ENCODE results near the gene TEX11.

- TF ChIP-seq CTCF (IDR thresholded peaks at IDR 0.05) (no peak), FOSL2 (IDR thresholded peaks at IDR 0.05; ENCODE audit: borderline replicate concordance, low read depth) (no peak), NRF1 (IDR thresholded peaks at IDR 0.05; ENCODE audit: low read depth, low read length) (no peak), JUND (IDR thresholded peaks at IDR 0.05) (no peak), SMC3 (IDR thresholded peaks at IDR 0.05; ENCODE audit: low read depth, low read length) (no peak), REST (IDR thresholded peaks at IDR 0.05; ENCODE audit: low read depth, low read length) (no peak), SIN3A (IDR thresholded peaks at IDR 0.05; ENCODE audit: borderline replicate concordance, low read depth, low read length) (no peak), GABPA (IDR thresholded peaks at IDR 0.05; ENCODE audit: low read depth) (no peak), EP300 (IDR thresholded peaks at IDR 0.05; ENCODE audit: borderline replicate concordance in 1 of 2, low read depth in 1 of 2, low read length in 1 of 2) (no peak), RFX5 (IDR thresholded peaks at IDR 0.05; ENCODE audit: low read length) (no peak), POLR2AphosphoS5 (IDR thresholded peaks at IDR 0.05; ENCODE audit: low read depth, low read length) (no peak), NFIC (IDR thresholded peaks at IDR 0.05; ENCODE audit: borderline replicate concordance) (no peak)
Measured at GRCh38 chrX:70834589-70834988, 73.9 kb downstream of the TEX11 start.
